B cell (primary cell): Measurements from ENCODE around the gene CCDC80.

Experiments used
- EZH2 ChIP-seq: IDR thresholded peaks from 2 replicates; pipeline ENCODE4 v1.6.1; 2012; ENCODE audit warnings: borderline replicate concordance, low read depth, mild to moderate bottlenecking, moderate library complexity, low read length; ENCODE audit not compliant: insufficient read depth, poor library complexity, severe bottlenecking
- TF ChIP-seq, protein P1 (sequence below): fragments of 200-600 bp; IDR thresholded peaks from one replicate; pipeline ENCODE4 v1.8.0; 2022; ENCODE audit warnings: antibody characterized with exemption, mild to moderate bottlenecking

DNA sequence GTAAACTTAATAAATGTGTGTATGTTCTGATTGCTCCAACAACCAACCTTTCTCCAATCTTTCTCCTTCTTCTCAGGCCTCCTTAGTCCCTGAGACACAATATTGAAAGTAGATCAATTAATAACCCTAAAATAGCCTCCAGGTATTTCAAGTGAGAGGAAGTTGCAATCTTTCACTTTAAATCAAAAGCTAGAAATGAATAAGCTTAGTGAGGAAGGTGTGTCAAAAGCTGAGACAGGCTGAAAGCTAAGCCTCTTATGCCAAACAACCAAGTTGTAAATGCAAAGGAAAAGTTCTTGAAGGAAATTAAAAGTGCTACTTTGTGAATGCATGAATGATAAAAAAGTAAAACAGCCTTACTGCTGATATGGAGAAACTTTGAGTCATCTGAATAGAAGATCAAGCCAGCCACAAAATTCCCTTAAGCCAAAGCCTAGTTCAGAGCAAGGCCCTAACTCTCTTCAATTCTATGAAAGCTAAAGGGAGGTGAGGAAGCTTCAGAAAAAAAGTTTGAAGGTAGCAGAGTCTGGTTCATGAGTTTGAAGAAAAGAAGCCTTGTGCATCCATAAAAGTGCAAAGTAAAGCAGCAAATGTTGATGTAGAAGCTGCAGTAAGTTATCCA, 38.6 kb downstream of the CCDC80 start:
- TF ChIP-seq, protein P1, sequence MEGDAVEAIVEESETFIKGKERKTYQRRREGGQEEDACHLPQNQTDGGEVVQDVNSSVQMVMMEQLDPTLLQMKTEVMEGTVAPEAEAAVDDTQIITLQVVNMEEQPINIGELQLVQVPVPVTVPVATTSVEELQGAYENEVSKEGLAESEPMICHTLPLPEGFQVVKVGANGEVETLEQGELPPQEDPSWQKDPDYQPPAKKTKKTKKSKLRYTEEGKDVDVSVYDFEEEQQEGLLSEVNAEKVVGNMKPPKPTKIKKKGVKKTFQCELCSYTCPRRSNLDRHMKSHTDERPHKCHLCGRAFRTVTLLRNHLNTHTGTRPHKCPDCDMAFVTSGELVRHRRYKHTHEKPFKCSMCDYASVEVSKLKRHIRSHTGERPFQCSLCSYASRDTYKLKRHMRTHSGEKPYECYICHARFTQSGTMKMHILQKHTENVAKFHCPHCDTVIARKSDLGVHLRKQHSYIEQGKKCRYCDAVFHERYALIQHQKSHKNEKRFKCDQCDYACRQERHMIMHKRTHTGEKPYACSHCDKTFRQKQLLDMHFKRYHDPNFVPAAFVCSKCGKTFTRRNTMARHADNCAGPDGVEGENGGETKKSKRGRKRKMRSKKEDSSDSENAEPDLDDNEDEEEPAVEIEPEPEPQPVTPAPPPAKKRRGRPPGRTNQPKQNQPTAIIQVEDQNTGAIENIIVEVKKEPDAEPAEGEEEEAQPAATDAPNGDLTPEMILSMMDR, result no peak
- no peak for TF ChIP-seq EZH2
